ENCODE results near the gene HEYL. TPM values are rescaled to one million over a fixed set of nuclear protein-coding genes. Genes with fewer than 3 reads are reported as not detected.
A peak's percentile ranks its signal among the peaks of the same experiment; 100 is the strongest.
"Not testable (repeated sequence)": the region's sequence is repeated elsewhere in the genome, so short reads cannot be mapped to it uniquely, and the experiment has no call there.

Gene HEYL
- total RNA-seq, 1 donor from 2014 or later, result 21.2 TPM

DNA sequence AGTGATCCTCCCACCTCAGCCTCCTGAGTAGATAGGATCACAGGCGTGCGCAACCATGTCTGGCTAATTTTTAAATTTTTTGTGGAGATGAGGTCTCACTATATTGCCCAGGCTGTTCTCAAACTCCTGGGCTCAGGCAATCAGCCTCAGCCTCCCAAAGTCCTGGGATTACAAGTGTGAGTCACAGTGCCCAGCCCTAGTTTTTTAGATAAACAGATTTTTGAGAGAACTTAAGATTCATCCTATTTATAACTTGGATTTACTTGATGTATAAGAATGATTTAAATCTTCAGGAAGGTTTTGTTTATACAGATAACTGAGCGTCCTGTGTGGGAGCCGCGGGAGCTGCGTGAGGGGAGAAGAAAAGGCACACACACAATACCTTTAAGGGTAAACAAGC lies 26.2 kb downstream of the HEYL start:
- H3K4me3 ChIP-seq, result no peak overlapping the region
- H3K36me3 ChIP-seq, result no peaks in the 10 kb centered on the region
- no peak overlapping the region for H3K27ac ChIP-seq (replicated peaks)
- peaks cover 10% of the 10 kb centered on the region for H3K27me3 ChIP-seq (ENCODE audit: low read depth)
- H3K9me3 ChIP-seq (replicated peaks), result no peaks in the 10 kb centered on the region
- H3K4me1 ChIP-seq, result peaks cover 11% of the 10 kb centered on the region
- intact Hi-C loops (cut with micrococcal nuclease), result no loop called here
- TF ChIP-seq, protein P1, sequence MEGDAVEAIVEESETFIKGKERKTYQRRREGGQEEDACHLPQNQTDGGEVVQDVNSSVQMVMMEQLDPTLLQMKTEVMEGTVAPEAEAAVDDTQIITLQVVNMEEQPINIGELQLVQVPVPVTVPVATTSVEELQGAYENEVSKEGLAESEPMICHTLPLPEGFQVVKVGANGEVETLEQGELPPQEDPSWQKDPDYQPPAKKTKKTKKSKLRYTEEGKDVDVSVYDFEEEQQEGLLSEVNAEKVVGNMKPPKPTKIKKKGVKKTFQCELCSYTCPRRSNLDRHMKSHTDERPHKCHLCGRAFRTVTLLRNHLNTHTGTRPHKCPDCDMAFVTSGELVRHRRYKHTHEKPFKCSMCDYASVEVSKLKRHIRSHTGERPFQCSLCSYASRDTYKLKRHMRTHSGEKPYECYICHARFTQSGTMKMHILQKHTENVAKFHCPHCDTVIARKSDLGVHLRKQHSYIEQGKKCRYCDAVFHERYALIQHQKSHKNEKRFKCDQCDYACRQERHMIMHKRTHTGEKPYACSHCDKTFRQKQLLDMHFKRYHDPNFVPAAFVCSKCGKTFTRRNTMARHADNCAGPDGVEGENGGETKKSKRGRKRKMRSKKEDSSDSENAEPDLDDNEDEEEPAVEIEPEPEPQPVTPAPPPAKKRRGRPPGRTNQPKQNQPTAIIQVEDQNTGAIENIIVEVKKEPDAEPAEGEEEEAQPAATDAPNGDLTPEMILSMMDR (IDR thresholded peaks at IDR 0.05; ENCODE audit: borderline replicate concordance), result no peak
- no peak for DNase-seq

DNA sequence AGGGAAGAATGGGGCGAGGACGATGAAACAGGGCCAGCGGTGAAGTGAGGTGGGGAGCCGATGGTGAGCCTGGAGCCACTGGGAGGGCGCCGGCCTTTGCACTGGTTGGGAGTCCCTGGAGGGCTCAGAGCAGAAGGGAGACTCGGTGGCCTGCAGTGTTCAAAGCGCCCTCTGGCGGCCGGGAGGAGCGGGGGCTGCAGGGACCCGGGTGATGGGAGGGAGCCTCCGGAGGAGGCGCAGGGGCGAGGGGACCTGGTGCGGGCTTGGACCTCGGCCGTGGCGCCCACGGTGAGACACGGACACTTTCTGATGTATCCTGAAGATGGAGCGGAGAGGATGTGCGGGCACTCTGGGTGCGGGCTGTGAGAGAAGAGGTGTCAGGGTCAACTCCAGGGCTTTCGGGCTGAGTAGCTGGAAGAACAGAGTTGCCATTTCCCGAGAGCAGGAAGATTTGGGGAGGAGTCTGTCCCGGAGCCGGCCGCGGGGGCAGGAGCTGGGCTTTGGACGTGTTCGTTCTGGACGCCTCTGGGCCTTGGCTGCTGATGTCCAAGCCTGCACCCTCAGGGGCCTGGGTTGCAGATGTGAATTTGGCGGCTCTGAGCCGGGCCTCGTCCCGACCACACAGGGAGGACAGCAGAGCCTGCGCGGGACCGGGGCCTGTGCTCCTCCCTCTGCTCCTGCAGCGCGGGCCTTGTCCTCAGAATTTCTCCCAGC lies 29.7 kb downstream of the HEYL start:
- peaks cover 11% of the 10 kb centered on the region for H3K4me1 ChIP-seq
- intact Hi-C loops (cut with micrococcal nuclease), result loop anchor here (2.0 to 5.0 kb wide), 2 partner anchors 43 to 113 kb away; no protein-coding TSS in a partner anchor
- peak; percentile 82 for DNase-seq
- TF ChIP-seq, protein P1 (IDR thresholded peaks at IDR 0.05; ENCODE audit: borderline replicate concordance), result peak; percentile 79
- peak overlapping the region; percentile 37 for H3K4me3 ChIP-seq
- H3K27me3 ChIP-seq (ENCODE audit: low read depth), result peaks cover 14% of the 10 kb centered on the region
- peak overlapping the region; percentile 63 for H3K27ac ChIP-seq (replicated peaks)
- H3K9me3 ChIP-seq (replicated peaks), result no peaks in the 10 kb centered on the region
- H3K36me3 ChIP-seq, result no peaks in the 10 kb centered on the region

DNA sequence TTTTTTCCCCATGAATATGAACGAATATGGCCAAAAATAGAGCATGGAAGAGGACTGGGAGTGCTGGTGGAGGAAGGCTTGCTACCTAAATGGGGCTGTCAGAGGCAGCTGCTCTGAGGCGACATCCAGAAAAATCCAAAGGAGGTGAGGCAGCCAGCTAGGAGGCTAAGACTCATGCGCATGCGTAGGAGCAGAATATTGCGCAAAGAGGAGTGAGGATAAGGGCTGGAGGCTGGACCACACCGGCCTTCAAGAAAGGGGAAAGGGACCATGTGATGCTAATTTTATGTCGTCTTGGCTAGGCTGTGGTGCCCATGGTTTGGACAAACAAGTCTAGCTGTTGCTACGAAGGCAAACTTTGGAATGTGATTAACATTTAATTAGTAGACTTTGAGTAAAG lies 30.5 kb downstream of the HEYL start:
- H3K27ac ChIP-seq (replicated peaks), result peak overlapping the region; percentile 63
- H3K4me3 ChIP-seq, result no peak overlapping the region
- H3K36me3 ChIP-seq, result no peaks in the 10 kb centered on the region
- intact Hi-C loops (cut with micrococcal nuclease), result loop anchor here (2.0 to 5.0 kb wide), 2 partner anchors 44 to 113 kb away; no protein-coding TSS in a partner anchor
- TF ChIP-seq, protein P1 (IDR thresholded peaks at IDR 0.05; ENCODE audit: borderline replicate concordance), result no peak
- no peaks in the 10 kb centered on the region for H3K9me3 ChIP-seq (replicated peaks)
- peaks cover 14% of the 10 kb centered on the region for H3K27me3 ChIP-seq (ENCODE audit: low read depth)
- no peak for DNase-seq
- H3K4me1 ChIP-seq, result peaks cover 11% of the 10 kb centered on the region

DNA sequence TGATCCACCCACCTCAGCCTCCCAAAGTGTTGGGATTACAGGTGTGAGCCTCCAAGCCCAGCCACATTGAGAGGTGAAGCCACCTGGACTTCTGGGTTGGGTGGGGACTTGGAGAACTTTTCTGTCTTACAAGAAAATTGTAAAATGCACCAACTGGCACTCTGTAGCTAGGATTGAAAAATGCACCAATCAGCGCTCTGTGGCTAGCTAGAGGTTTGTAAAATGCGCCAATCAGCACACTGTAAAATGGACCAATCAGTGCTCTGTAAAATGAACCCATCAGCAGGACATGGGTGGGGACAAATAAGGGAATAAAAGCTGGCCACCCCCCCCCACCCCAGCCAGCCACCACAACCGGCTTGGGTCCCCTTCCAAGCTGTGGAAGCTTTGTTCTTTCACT lies 35.8 kb downstream of the HEYL start:
- H3K4me3 ChIP-seq; intact Hi-C loops (cut with micrococcal nuclease); DNase-seq; H3K36me3 ChIP-seq; H3K27ac ChIP-seq (replicated peaks); H3K4me1 ChIP-seq; H3K9me3 ChIP-seq (replicated peaks): not testable (repeated sequence)
- peaks cover 13% of the 10 kb centered on the region for H3K27me3 ChIP-seq (ENCODE audit: low read depth)

DNA sequence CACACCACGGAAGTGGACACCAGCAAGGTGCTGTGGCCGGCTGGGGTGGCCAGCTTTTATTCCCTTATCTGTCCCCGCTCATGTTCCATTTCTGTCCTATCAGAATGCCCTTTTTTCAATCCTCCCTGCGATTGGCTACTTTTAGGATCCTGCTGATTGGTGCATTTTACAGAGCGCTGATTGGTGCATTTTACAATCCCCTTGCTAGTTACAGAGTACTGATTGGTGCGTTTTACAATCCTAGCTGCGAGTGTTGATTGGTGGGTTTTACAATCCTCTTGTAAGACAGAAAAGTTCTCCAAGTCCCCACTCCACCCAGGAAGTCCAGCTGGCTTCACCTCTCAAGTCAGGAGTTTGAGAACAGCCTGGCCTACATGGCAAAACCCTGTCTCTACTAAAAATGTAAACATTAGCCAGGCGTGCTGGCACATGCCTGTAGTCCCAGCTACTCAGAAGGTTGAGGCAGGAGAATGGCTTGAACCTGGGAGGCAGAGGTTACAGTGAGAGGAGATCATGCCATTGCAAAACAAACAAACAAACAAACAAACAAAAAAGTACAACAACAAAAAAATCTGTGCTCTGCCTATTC lies 37.7 kb downstream of the HEYL start:
- intact Hi-C loops (cut with micrococcal nuclease); H3K27ac ChIP-seq (replicated peaks); H3K27me3 ChIP-seq (ENCODE audit: low read depth); H3K36me3 ChIP-seq; H3K4me1 ChIP-seq; DNase-seq; H3K9me3 ChIP-seq (replicated peaks); H3K4me3 ChIP-seq: not testable (repeated sequence)

DNA sequence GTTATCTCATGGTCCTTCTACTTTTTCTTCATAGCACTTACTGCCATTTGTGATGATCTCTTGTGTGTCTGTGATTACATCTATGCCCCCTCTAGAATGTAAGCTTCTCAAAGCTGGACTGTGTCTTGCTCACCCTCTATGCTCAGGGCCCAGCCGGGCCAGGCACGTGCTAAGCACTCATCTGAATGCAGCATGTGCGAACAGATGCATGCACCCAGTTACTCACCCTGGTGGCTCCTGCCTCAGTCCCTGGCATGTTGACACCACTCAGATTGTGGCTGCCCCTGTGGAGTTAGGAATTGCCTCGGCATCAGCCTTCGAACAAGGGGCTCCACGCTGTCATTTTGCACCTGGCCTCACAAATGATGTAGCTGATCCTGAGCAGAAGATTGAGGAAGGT lies 43.3 kb downstream of the HEYL start:
- Histone ChIP-seq H3K27ac (replicated peaks) (no peak overlapping the region), H3K36me3 (no peaks in the 10 kb centered on the region), H3K4me1 (no peaks in the 10 kb centered on the region), H3K9me3 (replicated peaks) (no peaks in the 10 kb centered on the region), H3K4me3 (no peak overlapping the region), H3K27me3 (ENCODE audit: low read depth) (peaks cover 33% of the 10 kb centered on the region)
- TF ChIP-seq, protein P1 (IDR thresholded peaks at IDR 0.05; ENCODE audit: borderline replicate concordance), result no peak
- intact Hi-C loops (cut with micrococcal nuclease), result no loop called here
- no peak for DNase-seq

All from left ventricle myocardium inferior (tissue), 1 donor.